VCaP (cell line): ENCODE measurements around the gene CTBP2.

Experiments used
- H3K27ac ChIP-seq: fragments of 450-650 bp; 2 replicates; pipeline ENCODE4 v1.5.1; 2017
- TF ChIP-seq, protein P1 (sequence below): fragments of 450-650 bp; conservative IDR thresholded peaks from 2 replicates; pipeline ENCODE4 v1.5.1; 2017; ENCODE audit warnings: mild to moderate bottlenecking, moderate library complexity

CTBP2 gene

DNA sequence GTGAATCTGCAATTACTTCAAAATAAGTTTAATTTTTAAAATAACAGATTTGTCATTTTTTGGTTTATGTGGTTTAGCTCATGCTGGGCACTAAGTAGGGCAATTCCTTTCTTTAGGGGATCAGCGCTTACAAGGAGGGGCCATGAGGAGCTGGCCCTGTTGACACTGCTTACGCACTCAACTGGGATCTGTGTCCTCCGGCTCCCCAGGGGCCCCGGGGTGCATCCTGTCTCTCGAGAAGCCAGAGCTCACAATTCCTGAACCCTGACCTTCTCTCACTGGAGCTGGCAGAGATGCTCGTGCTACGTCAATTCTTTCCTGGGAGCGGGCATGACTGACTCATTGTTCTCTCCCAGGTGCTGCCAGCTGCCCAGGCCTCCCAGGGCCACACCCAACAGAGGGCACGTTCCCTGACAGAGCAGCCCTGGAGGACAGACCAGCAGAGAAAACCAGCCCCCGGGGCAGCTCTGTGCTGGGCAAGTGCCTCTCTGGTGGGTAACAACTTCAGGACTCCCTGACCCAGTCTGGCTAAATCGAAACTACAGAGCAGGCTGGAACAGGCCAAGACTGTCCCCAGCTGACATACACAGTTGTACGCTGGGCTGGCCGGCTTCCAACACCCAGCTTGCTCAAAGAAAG is 36.8 kb downstream of the CTBP2 start:
- peak overlapping the region; percentile 58 for H3K27ac ChIP-seq
- TF ChIP-seq, protein P1, sequence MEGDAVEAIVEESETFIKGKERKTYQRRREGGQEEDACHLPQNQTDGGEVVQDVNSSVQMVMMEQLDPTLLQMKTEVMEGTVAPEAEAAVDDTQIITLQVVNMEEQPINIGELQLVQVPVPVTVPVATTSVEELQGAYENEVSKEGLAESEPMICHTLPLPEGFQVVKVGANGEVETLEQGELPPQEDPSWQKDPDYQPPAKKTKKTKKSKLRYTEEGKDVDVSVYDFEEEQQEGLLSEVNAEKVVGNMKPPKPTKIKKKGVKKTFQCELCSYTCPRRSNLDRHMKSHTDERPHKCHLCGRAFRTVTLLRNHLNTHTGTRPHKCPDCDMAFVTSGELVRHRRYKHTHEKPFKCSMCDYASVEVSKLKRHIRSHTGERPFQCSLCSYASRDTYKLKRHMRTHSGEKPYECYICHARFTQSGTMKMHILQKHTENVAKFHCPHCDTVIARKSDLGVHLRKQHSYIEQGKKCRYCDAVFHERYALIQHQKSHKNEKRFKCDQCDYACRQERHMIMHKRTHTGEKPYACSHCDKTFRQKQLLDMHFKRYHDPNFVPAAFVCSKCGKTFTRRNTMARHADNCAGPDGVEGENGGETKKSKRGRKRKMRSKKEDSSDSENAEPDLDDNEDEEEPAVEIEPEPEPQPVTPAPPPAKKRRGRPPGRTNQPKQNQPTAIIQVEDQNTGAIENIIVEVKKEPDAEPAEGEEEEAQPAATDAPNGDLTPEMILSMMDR, result no peak

DNA sequence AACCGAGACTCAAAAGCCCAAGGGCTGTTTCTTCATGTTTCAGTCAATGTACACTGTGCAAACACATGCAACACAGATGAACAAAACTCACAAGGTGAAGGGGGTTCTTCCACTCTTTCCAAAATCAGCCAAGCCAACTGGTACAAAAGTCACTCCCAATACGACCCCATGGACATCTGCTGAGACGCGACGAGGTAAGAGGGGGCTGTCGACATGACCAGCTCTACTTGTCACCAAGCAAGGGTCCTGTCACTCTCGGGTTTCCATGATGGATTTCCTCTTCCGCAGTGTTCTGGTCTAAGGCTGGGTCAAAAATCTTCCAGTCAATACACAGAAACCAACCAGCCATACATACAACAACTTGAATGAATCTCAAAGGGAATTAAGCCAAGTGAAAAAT is 37.8 kb downstream of the CTBP2 start:
- TF ChIP-seq, protein P1, result no peak
- no peak overlapping the region for H3K27ac ChIP-seq

DNA sequence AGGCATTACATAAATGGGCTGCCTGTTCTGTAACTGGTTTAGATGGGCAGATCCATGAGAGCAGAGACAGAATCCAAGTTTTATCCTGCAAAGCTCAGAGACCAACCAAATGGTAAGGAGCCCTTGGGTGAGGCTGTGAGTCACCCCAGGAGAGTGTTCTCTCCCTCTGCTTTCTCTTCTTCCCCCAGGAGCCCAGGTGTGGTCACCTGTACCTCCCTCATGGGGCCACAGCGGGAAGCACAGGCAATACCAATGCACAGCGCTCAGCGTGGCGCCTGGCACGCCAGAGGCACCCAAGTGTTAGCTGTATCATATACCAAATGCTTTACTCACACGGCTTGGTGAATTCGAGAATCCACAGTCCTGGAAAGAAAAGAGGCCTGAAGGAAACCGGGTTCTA is 39.4 kb downstream of the CTBP2 start:
- H3K27ac ChIP-seq, result no peak overlapping the region
- TF ChIP-seq, protein P1, result no peak

DNA sequence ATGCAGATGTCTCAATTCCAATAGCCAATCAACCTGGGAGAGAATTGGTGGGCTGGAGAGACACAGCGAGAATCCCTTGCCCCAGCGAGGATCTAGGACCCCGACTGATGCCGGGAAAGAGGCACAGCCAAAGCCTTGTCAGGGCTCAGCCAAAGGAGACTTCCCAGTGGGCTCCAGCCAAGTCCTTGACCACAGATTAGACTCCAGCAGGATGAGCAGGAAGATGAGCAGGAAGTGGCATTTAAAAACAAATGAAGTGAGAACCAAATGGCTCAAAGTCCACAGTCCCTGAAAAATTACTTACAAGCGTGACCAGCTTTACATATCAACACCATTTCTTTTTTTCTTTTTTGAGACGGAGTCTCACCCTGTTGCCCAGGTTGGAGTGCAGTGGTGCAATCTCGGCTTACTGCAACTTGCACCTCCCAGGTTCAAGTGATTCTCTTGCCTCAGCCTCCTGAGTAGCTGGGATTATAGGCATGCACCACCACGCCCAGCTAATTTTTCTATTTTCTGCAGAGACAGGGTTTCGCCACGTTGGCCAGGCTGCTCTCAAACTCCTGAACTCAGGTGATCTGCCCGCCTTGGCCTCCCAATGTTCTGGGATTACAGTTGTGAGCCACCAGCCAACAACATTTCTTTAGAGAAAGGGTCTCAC is 40.2 kb downstream of the CTBP2 start:
- no peak overlapping the region for H3K27ac ChIP-seq
- TF ChIP-seq, protein P1, result no peak

DNA sequence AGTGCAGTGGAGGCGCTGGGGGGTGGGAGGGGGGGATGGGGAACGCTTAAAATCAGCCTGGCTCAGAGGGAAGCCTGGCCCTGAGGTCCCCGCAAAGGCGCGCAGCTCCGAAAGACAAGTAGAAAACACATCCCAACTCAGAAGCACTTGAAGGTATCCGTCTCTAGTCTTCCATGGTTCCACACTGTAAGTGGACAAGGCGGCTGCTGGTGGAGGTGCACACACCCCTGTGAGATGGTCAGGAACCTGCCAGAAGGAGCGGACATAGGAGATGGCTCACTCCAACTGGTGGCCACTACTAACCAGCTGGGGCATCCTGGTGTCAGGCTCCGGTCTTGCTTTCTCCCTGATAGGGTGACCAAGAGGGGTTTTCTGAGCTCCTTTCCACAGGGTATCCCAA is 41.7 kb downstream of the CTBP2 start:
- TF ChIP-seq, protein P1, result no peak
- H3K27ac ChIP-seq, result no peak overlapping the region

DNA sequence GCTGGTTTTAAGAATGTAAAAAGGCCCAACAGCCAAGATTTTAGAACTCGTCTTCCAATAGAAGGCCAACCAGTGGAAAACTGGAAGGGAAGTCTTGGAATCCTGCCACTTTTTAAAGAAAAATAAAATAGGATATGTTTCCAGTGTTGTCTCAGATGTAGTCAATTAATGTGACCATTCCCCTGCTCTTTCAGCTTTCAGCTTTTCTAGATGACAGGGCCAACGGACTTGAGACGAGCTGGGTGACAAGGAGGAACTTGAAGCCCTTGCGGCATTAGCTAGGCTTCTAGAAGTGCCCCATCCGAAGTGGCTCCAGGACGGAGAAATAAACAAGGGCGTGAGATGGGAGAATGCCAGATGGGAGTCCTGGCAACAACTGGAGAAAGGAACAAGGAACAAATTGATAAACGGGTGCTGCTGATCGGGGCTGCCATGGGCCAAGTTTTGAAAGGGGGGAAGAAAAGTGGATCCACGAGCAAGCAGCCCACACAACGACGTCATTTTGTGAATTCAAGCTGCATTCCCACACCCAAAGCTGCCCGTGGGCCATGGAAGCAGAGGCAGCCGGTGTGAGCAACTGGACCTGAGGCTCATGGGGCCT is 42.3 kb downstream of the CTBP2 start:
- TF ChIP-seq, protein P1, result no peak
- no peak overlapping the region for H3K27ac ChIP-seq

DNA sequence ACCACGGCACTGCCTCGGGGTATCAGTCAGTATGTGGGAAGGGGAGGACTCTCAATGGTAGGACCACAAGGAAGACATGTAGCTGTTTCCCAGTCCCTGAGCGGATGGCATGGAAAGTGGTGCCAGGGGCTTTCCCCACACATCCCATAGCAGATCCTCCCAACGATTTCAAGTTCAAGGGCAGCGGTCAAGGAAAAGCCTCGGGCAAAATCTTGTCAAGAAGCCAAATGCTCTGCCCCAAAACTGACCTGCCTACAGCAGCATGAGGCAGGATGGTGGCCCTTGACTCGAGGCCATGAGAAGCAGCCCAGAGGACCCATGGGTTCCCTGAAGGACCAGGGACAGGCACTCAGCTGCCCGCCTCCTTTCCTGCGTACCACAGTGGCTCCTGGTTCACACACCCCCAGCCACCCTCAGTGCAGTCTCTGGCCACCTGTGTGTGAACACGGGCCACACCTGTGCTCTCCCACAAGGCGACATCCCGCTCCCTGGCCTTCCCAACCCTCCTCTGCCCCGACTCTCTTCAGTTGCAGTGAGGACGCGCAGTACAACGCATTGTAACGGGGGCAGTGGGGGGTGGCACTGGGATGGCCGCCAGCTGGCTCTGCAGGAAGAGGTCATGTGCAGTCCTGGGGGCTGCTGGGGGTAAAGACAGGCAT is 43.6 kb downstream of the CTBP2 start:
- H3K27ac ChIP-seq, result no peak overlapping the region
- TF ChIP-seq, protein P1, result no peak
